Measurements from ENCODE around the gene ZNF723. TPM values are rescaled to one million over a fixed set of nuclear protein-coding genes. Genes with fewer than 3 reads are reported as not detected.
"Not testable (repeated sequence)": the region's sequence is repeated elsewhere in the genome, so short reads cannot be mapped to it uniquely, and the experiment has no call there.

Gene ZNF723
- total RNA-seq (not detected), polyA plus RNA-seq (not detected)
- long read RNA-seq, donor 1: 0 reads
- long read RNA-seq, donor 2, partial matches to known transcripts: 0 of 3 reads
- long read RNA-seq, donor 2, other reads (novel, unspliced or antisense): 0 of 3 reads
- long read RNA-seq, donor 3: 0 reads

GRCh38 chr19:22832031-22832762 lies at the start of gene ZNF723:
Gene ZNF723, plus strand, starts transcription at chr19:22832291. Its CDS starts 89 bp downstream, at chr19:22832380.
- TF ChIP-seq EP300 (IDR thresholded peaks at IDR 0.05) (no peak), POLR2A (IDR thresholded peaks at IDR 0.05) (no peak)
- TF ChIP-seq, protein P1, sequence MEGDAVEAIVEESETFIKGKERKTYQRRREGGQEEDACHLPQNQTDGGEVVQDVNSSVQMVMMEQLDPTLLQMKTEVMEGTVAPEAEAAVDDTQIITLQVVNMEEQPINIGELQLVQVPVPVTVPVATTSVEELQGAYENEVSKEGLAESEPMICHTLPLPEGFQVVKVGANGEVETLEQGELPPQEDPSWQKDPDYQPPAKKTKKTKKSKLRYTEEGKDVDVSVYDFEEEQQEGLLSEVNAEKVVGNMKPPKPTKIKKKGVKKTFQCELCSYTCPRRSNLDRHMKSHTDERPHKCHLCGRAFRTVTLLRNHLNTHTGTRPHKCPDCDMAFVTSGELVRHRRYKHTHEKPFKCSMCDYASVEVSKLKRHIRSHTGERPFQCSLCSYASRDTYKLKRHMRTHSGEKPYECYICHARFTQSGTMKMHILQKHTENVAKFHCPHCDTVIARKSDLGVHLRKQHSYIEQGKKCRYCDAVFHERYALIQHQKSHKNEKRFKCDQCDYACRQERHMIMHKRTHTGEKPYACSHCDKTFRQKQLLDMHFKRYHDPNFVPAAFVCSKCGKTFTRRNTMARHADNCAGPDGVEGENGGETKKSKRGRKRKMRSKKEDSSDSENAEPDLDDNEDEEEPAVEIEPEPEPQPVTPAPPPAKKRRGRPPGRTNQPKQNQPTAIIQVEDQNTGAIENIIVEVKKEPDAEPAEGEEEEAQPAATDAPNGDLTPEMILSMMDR (IDR thresholded peaks at IDR 0.05): no peak
- Histone ChIP-seq H3K27ac (no peak within 1 kb of the TSS), H3K9me3 (peaks cover 0 to 8% of the 10 kb centered on the region in 2 donors), H3K36me3 (no peaks in the 10 kb centered on the region), H3K27me3 (no peaks in the 10 kb centered on the region), H3K4me1 (ENCODE audit: insufficient read depth) (no peaks in the 10 kb centered on the region), H3K4me3 (no peak within 1 kb of the TSS)
- no peak for DNase-seq
- 7 to 24% (median 13%) methylated on average over 30 to 31 of the region's 31 CpGs for WGBS, 3 donors
- intact Hi-C loops (cut with DNase I): no loop called here

DNA sequence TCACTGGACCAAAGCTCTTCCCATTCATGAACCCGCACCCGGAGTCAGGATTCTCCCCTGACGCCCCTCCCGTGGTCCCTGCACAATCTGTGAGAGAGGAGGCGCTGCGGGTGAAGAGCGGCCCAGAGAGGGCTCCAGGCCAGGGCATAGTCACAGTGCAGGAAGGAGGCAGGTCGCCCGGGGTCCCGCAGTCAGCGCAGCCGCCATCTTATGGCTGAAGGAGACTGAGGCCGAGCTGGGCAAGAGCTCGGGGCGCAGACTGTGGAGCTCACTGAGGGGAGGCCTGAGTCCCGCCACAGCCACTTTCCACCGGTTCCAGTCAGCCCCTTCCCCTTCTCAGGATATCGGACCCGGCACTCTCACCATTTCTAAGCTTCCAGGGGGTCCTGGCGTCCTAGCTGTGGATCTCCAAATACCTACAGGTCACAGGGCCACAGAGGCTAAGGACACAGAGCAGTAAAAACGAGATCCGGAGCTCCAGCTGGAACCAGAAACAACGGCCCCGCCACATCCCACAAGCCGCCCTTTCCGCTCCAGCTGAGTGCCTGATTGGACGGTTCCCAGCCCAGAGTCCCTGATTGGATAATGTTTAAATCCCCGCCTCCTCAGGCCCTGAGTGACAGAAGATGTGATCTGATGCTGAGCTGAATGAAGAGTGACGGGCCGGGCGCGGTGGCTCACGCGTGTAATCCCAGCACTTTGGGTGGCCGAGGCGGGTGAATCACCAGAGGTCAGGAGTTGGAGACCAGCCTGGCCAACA lies 48.3 kb upstream of the ZNF723 start, which contains the start of gene ZNF99:
Gene ZNF99 (minus strand): TSS at position 501 of the 760 bp plus-strand sequence. CDS start 135 bp downstream, at position 366.
- Histone ChIP-seq H3K36me3 (no peaks in the 10 kb centered on the region), H3K4me3 (peak within 1 kb of the TSS; percentile 14), H3K9me3 (no peaks in the 10 kb centered on the region), H3K27me3 (no peaks in the 10 kb centered on the region), H3K27ac (no peak within 1 kb of the TSS), H3K4me1 (ENCODE audit: insufficient read depth) (no peaks in the 10 kb centered on the region)
- intact Hi-C loops (cut with DNase I): no loop called here
- 2 to 15% (median 8%) methylated on average over 35 to 36 of the region's 36 CpGs for WGBS, 3 donors
- TF ChIP-seq POLR2A (IDR thresholded peaks at IDR 0.05) (no peak), EP300 (IDR thresholded peaks at IDR 0.05) (no peak)
- TF ChIP-seq, protein P1 (IDR thresholded peaks at IDR 0.05): no peak
- peak; percentile 16 to 68 (median 42) for DNase-seq

GRCh38 chr19:22792863-22793262 lies 39.2 kb upstream of the ZNF723 start:
- H3K27me3 ChIP-seq; H3K9me3 ChIP-seq; H3K27ac ChIP-seq; H3K4me3 ChIP-seq; DNase-seq; H3K36me3 ChIP-seq; intact Hi-C loops (cut with DNase I); H3K4me1 ChIP-seq (ENCODE audit: insufficient read depth): not testable (repeated sequence)
- 89 to 93% (median 90%) methylated on average over 4 of the region's 4 CpGs for WGBS, 3 donors

- WGBS, 3 donors: 33 to 50% (median 45%) methylated on average over 5 of the region's 5 CpGs
- Histone ChIP-seq H3K36me3 (no peaks in the 10 kb centered on the region), H3K27me3 (no peaks in the 10 kb centered on the region), H3K9me3 (no peaks in the 10 kb centered on the region), H3K27ac (no peak overlapping the region), H3K4me3 (no peak overlapping the region), H3K4me1 (ENCODE audit: insufficient read depth) (no peaks in the 10 kb centered on the region)
- intact Hi-C loops (cut with DNase I): no loop called here
- no peak for TF ChIP-seq POLR2A (IDR thresholded peaks at IDR 0.05)
- TF ChIP-seq EP300 (IDR thresholded peaks at IDR 0.05): no peak
- TF ChIP-seq, protein P1 (IDR thresholded peaks at IDR 0.05): no peak
- DNase-seq: no peak
Measured at GRCh38 chr19:22797040-22797439, 35.1 kb upstream of the ZNF723 start.

Data from ovary (tissue), 10 donors.